Activated naive CD4-positive, alpha-beta T cell treated with anti-CD3 and anti-CD28 coated beads for 36 hours (primary cell): ENCODE measurements around the gene SYPL1. TPM values are rescaled to one million over a fixed set of nuclear protein-coding genes. Genes with fewer than 3 reads are reported as not detected.
"Not testable (repeated sequence)": the region's sequence is repeated elsewhere in the genome, so short reads cannot be mapped to it uniquely, and the experiment has no call there.

ENCODE experiments used
- CTCF ChIA-PET: fragments of 350-600 bp; sonication (Branson Sonifier 250); formaldehyde crosslinking; loops from one replicate; lab custom pipeline; 2021; ENCODE audit warnings: antibody characterized with exemption; lab: Charles Lee
- DNase-seq: peaks from one replicate; pipeline ENCODE4 v3.0.0-alpha.2; 2020
- H3K27ac Mint-ChIP-seq: one replicate; pipeline ENCODE4 v1.8.0; 2021; ENCODE audit warnings: mild to moderate bottlenecking, mixed read lengths
- H3K27me3 Mint-ChIP-seq: one replicate; pipeline ENCODE4 v1.8.0; 2021; ENCODE audit warnings: low read depth, mixed read lengths
- H3K36me3 Mint-ChIP-seq: one replicate; pipeline ENCODE4 v1.8.0; 2021; ENCODE audit warnings: low read depth, mixed read lengths
- H3K4me1 Mint-ChIP-seq: one replicate; pipeline ENCODE4 v1.8.0; 2021; ENCODE audit warnings: low read depth, mixed read lengths
- H3K4me3 Mint-ChIP-seq: one replicate; pipeline ENCODE4 v1.8.0; 2021; ENCODE audit warnings: mild to moderate bottlenecking, moderate library complexity, mixed read lengths
- H3K9me3 Mint-ChIP-seq: one replicate; pipeline ENCODE4 v1.8.0; 2021; ENCODE audit warnings: mixed read lengths
- intact Hi-C: fragments of 100-400 bp; cut with micrococcal nuclease; formaldehyde crosslinking; loops from one replicate; pipeline ENCODE4 v1.15.1; 2023
- total RNA-seq, 2 experiments: library from RNA; stranded (reverse); gene quantifications; one replicate each; pipeline ENCODE4 v1.2.3, GENCODE V29; 2021

The SYPL1 gene
- total RNA-seq, 2 experiments from 2014 or later, result 24.7 to 26.6 TPM

DNA sequence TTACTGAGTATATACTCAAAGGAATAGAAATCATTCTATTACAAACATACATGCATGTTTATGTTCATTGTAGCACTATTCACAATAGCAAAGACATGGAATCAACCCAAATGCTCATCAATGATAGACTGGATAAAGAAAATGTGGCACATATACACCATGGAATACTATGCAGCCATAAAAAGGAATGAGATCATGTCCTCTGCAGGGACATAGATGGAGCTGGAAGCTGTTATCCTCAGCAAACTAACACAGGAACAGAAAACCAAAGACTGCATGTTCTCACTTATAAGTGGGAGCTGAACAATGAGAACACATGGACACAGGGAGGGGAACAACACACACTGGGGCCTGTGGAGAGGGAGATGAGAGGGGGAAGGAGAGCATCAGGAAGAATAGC, 26.1 kb upstream of the SYPL1 start:
- H3K4me3 Mint-ChIP-seq, H3K27ac Mint-ChIP-seq, H3K4me1 Mint-ChIP-seq, H3K36me3 Mint-ChIP-seq, H3K9me3 Mint-ChIP-seq, intact Hi-C loops, H3K27me3 Mint-ChIP-seq, DNase-seq: not testable (repeated sequence)
- CTCF ChIA-PET, result interaction anchor here (1.1 to 1.9 kb wide), 2 partner anchors 15 to 20 kb away, joined by 4 to 7 read pairs; no protein-coding TSS in a partner anchor

GRCh38 chr7:106134241-106134640, 22.1 kb upstream of the SYPL1 start:
- H3K4me3 Mint-ChIP-seq, result no peak overlapping the region
- H3K9me3 Mint-ChIP-seq, result no peaks in the 10 kb centered on the region
- intact Hi-C loops, result no loop called here
- peaks cover 2% of the 10 kb centered on the region for H3K27me3 Mint-ChIP-seq
- no peak for DNase-seq
- H3K4me1 Mint-ChIP-seq, result no peaks in the 10 kb centered on the region
- CTCF ChIA-PET, result interaction anchor here (1.6 kb wide), 1 partner anchor 78 kb away, joined by 4 read pairs; no protein-coding TSS in a partner anchor
- H3K36me3 Mint-ChIP-seq, result no peaks in the 10 kb centered on the region
- H3K27ac Mint-ChIP-seq, result no peak overlapping the region

GRCh38 chr7:106129291-106129690, 17.2 kb upstream of the SYPL1 start:
- Mint-ChIP-seq H3K36me3 (no peaks in the 10 kb centered on the region), H3K4me3 (no peak overlapping the region), H3K4me1 (peaks cover 14% of the 10 kb centered on the region), H3K27ac (no peak overlapping the region), H3K27me3 (peaks cover 2% of the 10 kb centered on the region), H3K9me3 (no peaks in the 10 kb centered on the region)
- intact Hi-C loops, result no loop called here
- CTCF ChIA-PET, result interaction anchor here (1.1 kb wide), 1 partner anchor 24 kb away, joined by 4 read pairs; no protein-coding TSS in a partner anchor
- DNase-seq, result no peak

GRCh38 chr7:106128836-106129235, 16.7 kb upstream of the SYPL1 start:
- no peak overlapping the region for H3K27ac Mint-ChIP-seq
- no peaks in the 10 kb centered on the region for H3K9me3 Mint-ChIP-seq
- H3K36me3 Mint-ChIP-seq, result no peaks in the 10 kb centered on the region
- intact Hi-C loops, result no loop called here
- CTCF ChIA-PET, result interaction anchor here (1.1 kb wide), 1 partner anchor 25 kb away, joined by 4 read pairs; no protein-coding TSS in a partner anchor
- H3K4me3 Mint-ChIP-seq, result no peak overlapping the region
- no peak for DNase-seq
- peaks cover 14% of the 10 kb centered on the region for H3K4me1 Mint-ChIP-seq
- peaks cover 2% of the 10 kb centered on the region for H3K27me3 Mint-ChIP-seq

DNA sequence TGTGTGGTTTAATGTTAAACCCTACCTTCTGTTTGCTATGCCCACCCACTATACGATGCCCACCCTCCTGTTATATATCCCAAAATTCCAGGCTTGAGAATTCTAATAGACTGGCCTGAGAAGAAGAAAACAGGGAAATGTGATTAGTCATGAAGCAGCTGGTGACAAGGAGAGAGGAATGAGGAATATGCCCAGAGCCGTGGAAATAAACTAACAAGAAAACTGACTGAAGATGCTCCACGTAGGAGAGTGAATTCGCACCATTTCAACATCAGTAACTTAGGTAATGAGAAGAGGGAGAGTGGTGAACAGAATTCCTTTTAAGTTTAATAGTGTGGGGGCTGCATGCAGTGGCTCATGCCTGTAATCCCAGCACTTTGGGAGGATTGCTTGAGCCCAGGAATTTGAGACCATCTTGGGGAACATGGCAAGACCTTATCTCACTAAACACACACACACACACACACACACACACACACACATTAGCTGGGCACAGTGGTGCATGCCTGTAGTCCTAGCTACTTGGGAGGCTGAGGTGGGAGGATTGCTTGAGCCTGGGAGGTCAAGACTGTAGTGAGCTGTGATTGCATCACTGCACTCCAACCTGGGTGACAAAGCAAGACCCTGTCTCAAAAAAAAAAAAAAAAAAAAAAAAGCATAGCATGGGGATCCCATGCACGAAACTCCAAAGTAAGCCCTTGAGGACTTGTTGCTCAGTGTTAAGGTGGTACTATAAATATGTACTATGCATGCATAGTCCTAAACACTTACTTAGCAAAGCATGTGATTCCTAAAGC, 16.1 kb upstream of the SYPL1 start:
- CTCF ChIA-PET, result no interaction called here
- no peak for DNase-seq
- H3K9me3 Mint-ChIP-seq, result no peaks in the 10 kb centered on the region
- H3K36me3 Mint-ChIP-seq, result no peaks in the 10 kb centered on the region
- intact Hi-C loops, result no loop called here
- H3K4me1 Mint-ChIP-seq, result peaks cover 14% of the 10 kb centered on the region
- no peak overlapping the region for H3K27ac Mint-ChIP-seq
- peaks cover 2% of the 10 kb centered on the region for H3K27me3 Mint-ChIP-seq
- H3K4me3 Mint-ChIP-seq, result no peak overlapping the region

DNA sequence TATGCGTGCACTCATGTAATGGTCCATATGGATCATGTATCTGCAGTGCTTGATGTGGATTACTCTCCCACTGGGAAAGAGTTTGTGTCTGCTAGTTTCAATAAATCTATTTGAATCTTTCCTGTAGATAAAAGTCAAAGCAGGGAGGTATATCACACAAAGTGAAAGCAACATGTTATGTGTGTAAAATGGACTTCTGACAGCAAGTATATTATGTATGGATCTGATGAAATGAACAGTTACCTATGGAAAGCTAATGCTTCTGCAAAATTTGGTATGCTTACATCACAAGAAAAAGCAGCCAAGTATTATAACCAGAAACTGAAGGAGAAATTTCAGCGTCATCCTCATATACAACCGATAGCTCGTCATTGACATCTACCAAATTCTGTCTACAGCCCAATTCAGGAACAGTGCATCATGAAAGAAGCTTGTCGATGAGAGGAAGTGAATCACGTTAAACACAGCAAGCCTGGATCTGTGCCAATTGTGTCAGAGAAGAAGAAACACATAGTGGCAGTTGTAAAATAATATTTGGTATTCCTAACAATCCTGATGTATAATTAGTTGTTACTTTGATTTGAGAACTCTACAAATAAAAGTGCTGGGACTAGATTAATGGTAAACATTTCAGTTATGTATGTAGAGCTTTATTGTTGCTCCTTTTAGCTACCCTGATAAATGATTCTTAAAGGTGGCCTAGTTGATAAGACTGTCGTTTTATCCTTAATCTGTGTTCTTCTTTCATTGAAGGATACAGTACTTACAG, 14.2 kb upstream of the SYPL1 start:
- Mint-ChIP-seq H3K36me3 (no peaks in the 10 kb centered on the region), H3K27me3 (no peaks in the 10 kb centered on the region), H3K9me3 (no peaks in the 10 kb centered on the region), H3K27ac (peak overlapping the region; percentile 20), H3K4me3 (peak overlapping the region; percentile 68), H3K4me1 (peaks cover 18% of the 10 kb centered on the region)
- CTCF ChIA-PET, result interaction anchor here (0.8 to 1.1 kb wide), 5 partner anchors 9 to 69 kb away, joined by 3 to 4 read pairs (median 3); no protein-coding TSS in a partner anchor
- DNase-seq, result peak; percentile 85
- intact Hi-C loops, result loop anchor here (1.0 kb wide), 2 partner anchors 14 to 55 kb away; partner anchors contain the start of gene SYPL1

- Mint-ChIP-seq H3K27me3 (no peaks in the 10 kb centered on the region), H3K4me1 (peaks cover 22% of the 10 kb centered on the region), H3K36me3 (no peaks in the 10 kb centered on the region), H3K9me3 (no peaks in the 10 kb centered on the region), H3K4me3 (no peak overlapping the region), H3K27ac (no peak overlapping the region)
- no peak for DNase-seq
- CTCF ChIA-PET, result interaction anchor here (0.8 to 1.1 kb wide), 3 partner anchors 21 to 101 kb away, joined by 3 to 4 read pairs (median 3); no protein-coding TSS in a partner anchor
- intact Hi-C loops, result no loop called here
Observed at GRCh38 chr7:106125417-106125816, 13.3 kb upstream of the SYPL1 start.

- no peak overlapping the region for H3K4me3 Mint-ChIP-seq
- intact Hi-C loops, result no loop called here
- DNase-seq, result no peak
- no peaks in the 10 kb centered on the region for H3K9me3 Mint-ChIP-seq
- H3K27ac Mint-ChIP-seq, result no peak overlapping the region
- no peaks in the 10 kb centered on the region for H3K27me3 Mint-ChIP-seq
- H3K4me1 Mint-ChIP-seq, result peaks cover 27% of the 10 kb centered on the region
- CTCF ChIA-PET, result interaction anchor here (0.5 kb wide), 1 partner anchor 470 kb away, joined by 3 read pairs; no protein-coding TSS in a partner anchor
- no peaks in the 10 kb centered on the region for H3K36me3 Mint-ChIP-seq
Observed at GRCh38 chr7:106124186-106124585, 12.1 kb upstream of the SYPL1 start.

DNA sequence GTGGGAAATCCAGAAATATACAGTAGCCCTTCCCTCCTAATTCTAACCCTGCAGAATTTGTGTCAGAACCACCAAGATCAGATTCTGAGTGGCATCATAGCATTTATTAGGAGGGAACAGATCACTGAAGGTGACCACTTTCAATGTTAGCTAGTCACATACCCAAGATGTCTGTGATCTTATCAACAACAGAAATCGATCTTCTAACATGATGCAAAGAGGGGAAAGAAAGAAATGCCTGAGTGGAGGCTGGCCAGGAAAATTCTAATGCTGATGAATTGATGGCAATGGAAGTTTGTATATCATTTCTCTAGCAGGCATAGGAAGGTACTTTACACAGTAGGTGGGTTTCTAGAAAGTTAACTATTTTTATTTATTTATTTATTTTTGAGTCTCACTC, 10.6 kb upstream of the SYPL1 start:
- CTCF ChIA-PET, result no interaction called here
- no peaks in the 10 kb centered on the region for H3K9me3 Mint-ChIP-seq

GRCh38 chr7:106121189-106121810, 9.2 kb upstream of the SYPL1 start:
- intact Hi-C loops, result no loop called here
- Mint-ChIP-seq H3K9me3 (no peaks in the 10 kb centered on the region), H3K4me1 (peaks cover 34% of the 10 kb centered on the region), H3K27me3 (no peaks in the 10 kb centered on the region), H3K27ac (no peak overlapping the region), H3K36me3 (no peaks in the 10 kb centered on the region), H3K4me3 (no peak overlapping the region)
- DNase-seq, result no peak
- CTCF ChIA-PET, result no interaction called here

More for the DNA sequence above, 10.6 kb upstream of the SYPL1 start:
- Mint-ChIP-seq H3K36me3 (no peaks in the 10 kb centered on the region), H3K27me3 (no peaks in the 10 kb centered on the region), H3K4me1 (peaks cover 28% of the 10 kb centered on the region), H3K4me3 (no peak overlapping the region), H3K27ac (no peak overlapping the region)
- no peak for DNase-seq
- intact Hi-C loops, result no loop called here

DNA sequence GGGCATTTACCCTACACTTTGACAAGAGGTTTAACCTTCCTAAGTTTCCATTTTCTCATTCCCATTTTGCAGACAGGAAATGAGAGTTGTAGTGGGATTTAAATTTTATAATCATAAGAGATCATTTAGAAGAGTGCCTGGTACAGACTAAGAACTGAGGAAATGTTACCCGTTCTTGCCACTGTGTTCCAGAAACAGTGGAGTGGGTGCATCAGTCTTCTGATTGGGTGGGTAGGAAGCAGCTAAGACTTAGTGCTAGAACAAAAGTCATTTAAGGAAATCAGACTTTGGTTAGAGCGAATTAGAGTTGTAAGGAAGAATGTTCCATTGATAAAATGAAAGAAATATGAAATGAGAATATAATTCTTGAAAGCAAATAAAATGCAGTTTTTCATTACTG, 8.4 kb upstream of the SYPL1 start:
- no peaks in the 10 kb centered on the region for H3K27me3 Mint-ChIP-seq
- H3K9me3 Mint-ChIP-seq, result no peaks in the 10 kb centered on the region
- DNase-seq, result no peak
- CTCF ChIA-PET, result no interaction called here
- H3K4me1 Mint-ChIP-seq, result peaks cover 33% of the 10 kb centered on the region
- H3K36me3 Mint-ChIP-seq, result no peaks in the 10 kb centered on the region
- intact Hi-C loops, result no loop called here
- H3K4me3 Mint-ChIP-seq, result no peak overlapping the region
- H3K27ac Mint-ChIP-seq, result no peak overlapping the region

DNA sequence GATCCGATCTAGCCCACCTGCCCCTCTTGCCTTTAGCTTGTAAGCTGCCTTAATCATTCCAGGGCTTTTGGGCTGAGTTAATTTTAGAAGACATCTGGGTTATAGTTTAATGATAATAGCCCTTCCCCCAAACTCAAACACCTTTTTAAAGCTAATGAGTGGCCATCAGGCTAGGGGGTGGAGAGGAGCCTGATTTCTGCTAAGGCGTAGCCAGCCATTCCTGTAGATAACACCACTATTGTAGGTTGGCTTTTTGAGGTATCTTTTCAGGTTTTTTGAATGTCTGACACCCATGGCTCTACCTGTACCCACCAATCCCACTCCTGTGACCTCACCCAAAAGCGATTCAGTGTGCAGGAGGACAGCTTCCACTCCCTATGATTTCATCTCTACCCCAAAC, 7.6 kb upstream of the SYPL1 start:
- Mint-ChIP-seq H3K36me3 (no peaks in the 10 kb centered on the region), H3K4me3 (no peak overlapping the region), H3K27ac (no peak overlapping the region), H3K27me3 (no peaks in the 10 kb centered on the region), H3K4me1 (peaks cover 38% of the 10 kb centered on the region), H3K9me3 (no peaks in the 10 kb centered on the region)
- intact Hi-C loops, result no loop called here
- CTCF ChIA-PET, result no interaction called here
- no peak for DNase-seq
